Left lung (tissue), 10 donors: Measurements from ENCODE around the gene TAPT1. TPM values are rescaled to one million over a fixed set of nuclear protein-coding genes. Genes with fewer than 3 reads are reported as not detected.

Source experiments
- ATAC-seq: fragments of 200-7000 bp; cut with Tn5 transposase; one replicate; pipeline ENCODE4 v1.9.1; 2020; ENCODE audit warnings: moderate library complexity
- DNase-seq, 4 donors: peaks; one replicate each; pipeline ENCODE4 v3.0.0-alpha.2; 2013 to 2020
- H3K27ac ChIP-seq, 2 donors: fragments of 200-600 bp; sonication (generic) in 1 of 2; one replicate each; pipeline versions ENCODE4 v1.5.0 to v1.8.0; 2020 to 2021
- H3K27me3 ChIP-seq, 2 donors: fragments of 200-600 bp; sonication (generic) in 1 of 2; one replicate each; pipeline versions ENCODE4 v1.5.0 to v1.8.0; 2020 to 2021
- H3K36me3 ChIP-seq, 2 donors: fragments of 200-600 bp; sonication (generic) in 1 of 2; one replicate each; pipeline versions ENCODE4 v1.5.0 to v1.8.0; 2020 to 2021
- H3K4me1 ChIP-seq, 2 donors: fragments of 200-600 bp; one replicate each; pipeline ENCODE4 v1.8.0; 2021
- H3K4me3 ChIP-seq, 2 donors: fragments of 200-600 bp; sonication (generic) in 1 of 2; one replicate each; pipeline versions ENCODE4 v1.5.0 to v1.8.0; 2020 to 2021; ENCODE audit warnings: mild to moderate bottlenecking in 1 of 2
- H3K9me3 ChIP-seq, 2 donors: fragments of 200-600 bp; sonication (generic) in 1 of 2; one replicate each; pipeline versions ENCODE4 v1.5.0 to v1.8.0; 2020 to 2021
- intact Hi-C, 2 donors: fragments of 100-400 bp; cut with DNase I; formaldehyde crosslinking; loops; one replicate each; pipeline versions ENCODE4 v1.11.2 to v1.14.2; 2022
- polyA plus RNA-seq, 6 donors: library from polyadenylated mRNA; unstranded; fragments of 120-200 nt; gene quantifications; one replicate each; pipeline ENCODE4 v1.2.1, GENCODE V29; 2013; ENCODE audit not compliant: insufficient read length in 6 of 6
- total RNA-seq, 2 donors: library from RNA; stranded (reverse); fragmentation: NEBNext Ultra II Directional; extraction: Animal tissue kit (Norgen Biotek cat#: 25700); gene quantifications; one replicate each; pipeline ENCODE4 v1.2.1, GENCODE V29; 2021
- TF ChIP-seq, protein P1 (sequence below), 2 donors: fragments of 200-600 bp; sonication (generic) in 1 of 2; IDR thresholded peaks; one replicate each; pipeline versions ENCODE4 v1.5.0 to v1.8.0; 2021; ENCODE audit warnings: antibody characterized with exemption in 2 of 2
- donor health status: DM: no; HTN: yes; CAD: no.
- donor health status: DM: no; HTN: no; CAD: no.

The TAPT1 gene
- total and polyA plus RNA-seq, 8 donors: 42.9 to 65.8 (median 52.2) TPM

DNA sequence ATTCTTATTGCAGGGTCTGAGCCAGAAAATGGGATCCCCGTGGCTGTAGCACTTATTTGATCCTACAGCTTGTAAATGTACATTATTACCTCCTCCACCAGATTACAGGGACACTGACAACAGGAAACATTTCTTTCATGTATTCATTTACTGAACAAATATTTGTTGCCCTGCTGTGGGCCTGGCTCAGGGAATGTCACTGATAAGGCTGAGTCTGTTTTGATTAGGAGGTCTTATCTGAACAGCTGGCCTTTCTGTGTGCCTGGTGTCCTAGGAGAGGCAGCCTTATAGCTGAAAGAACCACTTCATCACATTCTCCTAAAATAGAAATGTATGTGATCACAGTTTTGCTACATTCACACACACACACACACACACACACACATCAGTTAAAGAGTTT, 96.9 kb downstream of the TAPT1 start:
- Histone ChIP-seq H3K36me3 (no peaks in the 10 kb centered on the region), H3K27ac (no peak overlapping the region), H3K27me3 (no peaks in the 10 kb centered on the region), H3K4me1 (no peaks in the 10 kb centered on the region), H3K4me3 (no peak overlapping the region), H3K9me3 (no peaks in the 10 kb centered on the region)
- DNase-seq (no peak), ATAC-seq (no peak)
- intact Hi-C loops: no loop called here
- TF ChIP-seq, protein P1, sequence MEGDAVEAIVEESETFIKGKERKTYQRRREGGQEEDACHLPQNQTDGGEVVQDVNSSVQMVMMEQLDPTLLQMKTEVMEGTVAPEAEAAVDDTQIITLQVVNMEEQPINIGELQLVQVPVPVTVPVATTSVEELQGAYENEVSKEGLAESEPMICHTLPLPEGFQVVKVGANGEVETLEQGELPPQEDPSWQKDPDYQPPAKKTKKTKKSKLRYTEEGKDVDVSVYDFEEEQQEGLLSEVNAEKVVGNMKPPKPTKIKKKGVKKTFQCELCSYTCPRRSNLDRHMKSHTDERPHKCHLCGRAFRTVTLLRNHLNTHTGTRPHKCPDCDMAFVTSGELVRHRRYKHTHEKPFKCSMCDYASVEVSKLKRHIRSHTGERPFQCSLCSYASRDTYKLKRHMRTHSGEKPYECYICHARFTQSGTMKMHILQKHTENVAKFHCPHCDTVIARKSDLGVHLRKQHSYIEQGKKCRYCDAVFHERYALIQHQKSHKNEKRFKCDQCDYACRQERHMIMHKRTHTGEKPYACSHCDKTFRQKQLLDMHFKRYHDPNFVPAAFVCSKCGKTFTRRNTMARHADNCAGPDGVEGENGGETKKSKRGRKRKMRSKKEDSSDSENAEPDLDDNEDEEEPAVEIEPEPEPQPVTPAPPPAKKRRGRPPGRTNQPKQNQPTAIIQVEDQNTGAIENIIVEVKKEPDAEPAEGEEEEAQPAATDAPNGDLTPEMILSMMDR (IDR thresholded peaks at IDR 0.05): no peak

DNA sequence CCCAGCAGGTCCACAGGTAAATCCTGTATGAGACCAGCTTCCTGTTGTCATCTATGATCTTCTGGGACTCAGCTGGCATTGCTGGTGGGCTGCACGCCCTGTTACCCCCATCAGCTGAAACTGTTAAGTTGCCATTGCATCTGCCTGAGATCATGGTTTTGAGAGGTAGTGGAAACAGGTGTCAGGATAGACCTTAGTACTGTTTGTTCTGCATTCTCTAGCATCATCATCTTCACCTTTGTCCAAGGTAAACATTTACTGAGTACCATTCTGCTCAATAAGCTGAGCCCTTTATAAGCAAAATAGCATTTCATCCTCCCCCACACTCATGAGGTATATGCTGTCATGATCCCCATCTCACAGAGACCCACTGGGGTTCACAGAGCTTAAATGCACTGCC, 99.6 kb downstream of the TAPT1 start:
- Histone ChIP-seq H3K36me3 (no peaks in the 10 kb centered on the region), H3K27ac (no peak overlapping the region), H3K27me3 (no peaks in the 10 kb centered on the region), H3K4me3 (no peak overlapping the region), H3K4me1 (peaks cover 0 to 7% of the 10 kb centered on the region in 2 donors), H3K9me3 (no peaks in the 10 kb centered on the region)
- no peak for ATAC-seq
- intact Hi-C loops: no loop called here
- TF ChIP-seq, protein P1 (IDR thresholded peaks at IDR 0.05): no peak
- no peak for DNase-seq

DNA sequence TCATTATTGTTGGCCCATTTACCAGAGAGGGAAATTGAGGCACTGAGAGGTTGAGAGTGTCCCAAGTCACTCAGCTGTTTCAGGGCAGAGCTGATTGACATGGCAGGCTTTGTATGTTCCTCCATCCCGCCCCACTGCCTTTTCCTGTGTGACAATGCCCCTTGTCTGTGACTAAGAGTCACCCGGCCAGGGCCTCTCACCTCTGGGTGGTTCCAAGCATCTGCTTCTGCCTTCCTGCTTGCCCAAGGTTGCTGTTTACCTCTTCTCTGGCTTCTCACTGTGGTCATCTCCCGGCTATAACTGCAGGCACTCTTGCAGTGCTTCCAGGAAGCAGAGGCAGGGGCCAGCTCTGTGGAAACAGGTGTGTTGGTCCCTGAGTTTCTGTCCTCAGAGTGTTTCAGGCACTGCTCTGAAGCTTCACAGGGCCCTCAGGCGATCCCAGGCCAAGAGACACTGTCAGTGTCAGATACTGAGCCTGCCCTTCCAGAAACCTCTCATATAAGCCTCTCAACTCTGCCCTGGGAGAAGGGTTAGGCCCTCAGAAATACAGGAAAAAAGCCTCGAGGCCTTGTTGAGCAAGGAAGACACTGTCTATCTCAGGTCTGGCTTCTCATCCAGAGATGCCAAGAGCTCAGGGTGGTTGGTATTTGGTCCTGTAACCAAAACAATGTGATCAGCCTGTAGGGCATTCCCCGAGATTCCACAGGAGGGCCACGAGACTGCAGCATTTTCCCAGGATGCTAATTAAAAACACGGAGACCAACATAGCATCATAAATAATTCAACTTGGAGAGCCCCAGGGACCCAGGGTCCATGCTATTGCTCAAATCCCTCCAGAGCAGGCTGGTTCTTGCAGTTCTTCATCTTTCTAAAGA, 100.5 kb downstream of the TAPT1 start:
- H3K36me3 ChIP-seq: no peaks in the 10 kb centered on the region
- no peaks in the 10 kb centered on the region for H3K27me3 ChIP-seq
- no peaks in the 10 kb centered on the region for H3K9me3 ChIP-seq
- no peak for DNase-seq
- TF ChIP-seq, protein P1 (IDR thresholded peaks at IDR 0.05): no peak
- peaks cover 0 to 7% of the 10 kb centered on the region in 2 donors for H3K4me1 ChIP-seq
- intact Hi-C loops: no loop called here
- H3K27ac ChIP-seq: no peak overlapping the region
- ATAC-seq: no peak
- no peak overlapping the region for H3K4me3 ChIP-seq

DNA sequence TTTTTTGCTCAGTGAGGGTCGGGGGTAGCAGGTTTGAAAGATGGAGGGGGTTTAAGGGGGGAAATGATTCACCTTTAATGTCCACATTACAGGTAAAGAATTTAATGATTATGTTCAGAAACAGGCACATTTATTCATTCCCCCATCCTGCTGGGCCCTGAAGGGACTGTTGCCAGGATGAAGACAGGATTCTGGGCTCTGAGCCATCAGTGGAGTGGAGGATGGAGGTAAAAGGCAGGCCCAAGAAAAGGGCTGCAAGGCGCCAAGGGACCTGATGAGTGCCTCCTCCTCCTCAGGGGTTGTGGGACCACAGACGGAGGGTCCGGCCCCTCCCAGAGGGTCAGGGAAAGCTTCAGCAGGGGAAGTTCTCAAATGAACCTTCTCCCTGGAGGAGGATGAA, 102.0 kb downstream of the TAPT1 start:
- no peak overlapping the region for H3K27ac ChIP-seq
- H3K27me3 ChIP-seq: no peaks in the 10 kb centered on the region
- TF ChIP-seq, protein P1 (IDR thresholded peaks at IDR 0.05): no peak
- DNase-seq (no peak), ATAC-seq (no peak)
- no peaks in the 10 kb centered on the region for H3K36me3 ChIP-seq
- H3K9me3 ChIP-seq: no peaks in the 10 kb centered on the region
- H3K4me3 ChIP-seq: no peak overlapping the region
- intact Hi-C loops: no loop called here
- H3K4me1 ChIP-seq: peaks cover 0 to 7% of the 10 kb centered on the region in 2 donors

DNA sequence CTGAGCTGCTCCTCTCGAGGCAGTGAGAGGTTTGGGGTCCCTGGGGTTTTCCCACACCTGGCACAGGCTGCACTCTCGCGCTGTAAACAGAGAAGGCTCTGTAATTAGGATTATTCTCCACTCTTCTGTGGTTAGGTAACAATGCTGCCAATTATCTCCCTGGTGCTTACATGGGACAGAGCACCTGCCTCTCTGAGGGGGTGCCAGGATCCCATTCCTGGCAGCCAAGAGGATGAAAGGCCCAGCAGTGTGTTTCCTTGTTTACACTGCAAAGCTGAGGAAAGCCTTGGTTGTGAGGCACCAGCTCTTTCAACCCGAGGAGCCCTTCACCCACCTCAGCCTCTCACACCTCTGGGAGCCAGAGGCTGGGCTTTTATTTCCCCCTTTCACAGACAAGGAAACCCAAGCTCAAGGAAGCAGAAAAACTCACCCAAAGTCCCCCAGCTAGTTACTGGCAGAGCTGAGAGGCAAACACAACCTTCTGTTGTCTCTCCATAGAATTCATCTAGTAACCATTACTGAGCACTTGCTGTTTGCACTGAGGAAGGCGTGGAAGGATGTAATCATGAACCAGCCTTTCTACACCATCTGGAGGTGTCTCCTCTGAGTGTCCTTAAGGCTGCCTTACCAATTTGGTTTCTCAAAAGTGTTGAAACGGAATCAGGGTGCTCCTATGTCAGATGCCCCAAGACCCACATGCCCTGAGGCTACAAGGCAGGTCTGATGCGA, 102.8 kb downstream of the TAPT1 start:
- Histone ChIP-seq H3K27ac (no peak overlapping the region), H3K4me3 (no peak overlapping the region), H3K4me1 (peaks cover 0 to 7% of the 10 kb centered on the region in 2 donors), H3K27me3 (no peaks in the 10 kb centered on the region), H3K36me3 (no peaks in the 10 kb centered on the region), H3K9me3 (no peaks in the 10 kb centered on the region)
- TF ChIP-seq, protein P1 (IDR thresholded peaks at IDR 0.05): no peak
- intact Hi-C loops: no loop called here
- ATAC-seq: no peak
- DNase-seq: no peak
